Upper lobe of left lung (tissue), 4 donors: ENCODE measurements around the gene TMEM175.

ENCODE experiments used
- EP300 ChIP-seq, 4 donors: sonication (generic); formaldehyde crosslinking; IDR thresholded peaks; one replicate each; pipeline ENCODE4 v1.5.1; 2017; ENCODE audit warnings: antibody characterized with exemption in 4 of 4, control low read depth in 2 of 4
- POLR2A ChIP-seq, 4 donors: fragments of 450-650 bp; IDR thresholded peaks; one replicate each; pipeline ENCODE4 v1.5.1; 2016 to 2017; ENCODE audit warnings: antibody characterized with exemption in 4 of 4, mild to moderate bottlenecking in 2 of 4
- TF ChIP-seq, protein P1 (sequence below), 6 experiments: fragments of 450-650 bp in 4 of 6; fragments of 200-600 bp in 2 of 6; sonication (generic) in 2 of 6; IDR thresholded peaks; one replicate each; pipeline ENCODE4 v1.5.1; 2016 to 2019; ENCODE audit warnings: antibody characterized with exemption in 6 of 6

DNA sequence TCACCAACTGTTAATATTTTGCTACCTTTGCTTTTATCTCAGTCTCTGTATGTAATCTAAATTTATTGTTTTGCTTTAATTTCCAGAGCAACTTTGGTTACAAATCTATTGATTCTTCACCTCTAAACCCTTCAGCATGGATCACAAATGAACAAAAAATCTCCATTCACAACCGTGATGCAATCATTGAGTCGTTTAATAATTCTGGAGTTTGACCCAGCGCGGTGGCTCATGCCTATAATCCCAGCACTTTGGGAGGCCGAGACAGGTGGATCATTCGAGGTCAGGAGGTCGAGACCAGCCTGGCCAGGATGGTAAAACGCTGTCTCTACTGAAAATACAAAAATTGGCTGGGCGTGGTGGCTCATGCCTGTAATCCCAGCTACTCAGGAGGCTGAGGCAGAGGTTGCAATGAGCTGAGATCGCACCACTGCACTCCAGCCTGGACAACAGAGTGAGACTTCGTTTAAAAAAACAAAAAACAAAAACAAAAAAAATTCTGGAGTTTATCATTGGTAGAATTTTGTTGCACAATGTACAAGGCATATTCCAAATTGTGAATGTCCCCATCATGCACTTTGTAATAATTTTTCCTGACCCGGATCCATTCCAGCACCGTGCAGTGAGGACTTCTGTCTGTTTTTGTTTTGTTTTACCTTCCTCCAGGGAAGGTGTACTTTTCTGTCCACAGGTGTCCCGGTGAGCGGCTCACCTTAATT lies 52.2 kb downstream of the TMEM175 start:
- TF ChIP-seq, protein P1, sequence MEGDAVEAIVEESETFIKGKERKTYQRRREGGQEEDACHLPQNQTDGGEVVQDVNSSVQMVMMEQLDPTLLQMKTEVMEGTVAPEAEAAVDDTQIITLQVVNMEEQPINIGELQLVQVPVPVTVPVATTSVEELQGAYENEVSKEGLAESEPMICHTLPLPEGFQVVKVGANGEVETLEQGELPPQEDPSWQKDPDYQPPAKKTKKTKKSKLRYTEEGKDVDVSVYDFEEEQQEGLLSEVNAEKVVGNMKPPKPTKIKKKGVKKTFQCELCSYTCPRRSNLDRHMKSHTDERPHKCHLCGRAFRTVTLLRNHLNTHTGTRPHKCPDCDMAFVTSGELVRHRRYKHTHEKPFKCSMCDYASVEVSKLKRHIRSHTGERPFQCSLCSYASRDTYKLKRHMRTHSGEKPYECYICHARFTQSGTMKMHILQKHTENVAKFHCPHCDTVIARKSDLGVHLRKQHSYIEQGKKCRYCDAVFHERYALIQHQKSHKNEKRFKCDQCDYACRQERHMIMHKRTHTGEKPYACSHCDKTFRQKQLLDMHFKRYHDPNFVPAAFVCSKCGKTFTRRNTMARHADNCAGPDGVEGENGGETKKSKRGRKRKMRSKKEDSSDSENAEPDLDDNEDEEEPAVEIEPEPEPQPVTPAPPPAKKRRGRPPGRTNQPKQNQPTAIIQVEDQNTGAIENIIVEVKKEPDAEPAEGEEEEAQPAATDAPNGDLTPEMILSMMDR (IDR thresholded peaks at IDR 0.05) = no peak
- TF ChIP-seq POLR2A (IDR thresholded peaks at IDR 0.05) (no peak), EP300 (IDR thresholded peaks at IDR 0.05) (no peak)
